ENCODE results near the gene WASF1. TPM values are rescaled to one million over a fixed set of nuclear protein-coding genes. Genes with fewer than 3 reads are reported as not detected.

The WASF1 gene
- total RNA-seq, 4 donors from 2014 or later = 1.8 to 14.0 (median 5.9) TPM

DNA sequence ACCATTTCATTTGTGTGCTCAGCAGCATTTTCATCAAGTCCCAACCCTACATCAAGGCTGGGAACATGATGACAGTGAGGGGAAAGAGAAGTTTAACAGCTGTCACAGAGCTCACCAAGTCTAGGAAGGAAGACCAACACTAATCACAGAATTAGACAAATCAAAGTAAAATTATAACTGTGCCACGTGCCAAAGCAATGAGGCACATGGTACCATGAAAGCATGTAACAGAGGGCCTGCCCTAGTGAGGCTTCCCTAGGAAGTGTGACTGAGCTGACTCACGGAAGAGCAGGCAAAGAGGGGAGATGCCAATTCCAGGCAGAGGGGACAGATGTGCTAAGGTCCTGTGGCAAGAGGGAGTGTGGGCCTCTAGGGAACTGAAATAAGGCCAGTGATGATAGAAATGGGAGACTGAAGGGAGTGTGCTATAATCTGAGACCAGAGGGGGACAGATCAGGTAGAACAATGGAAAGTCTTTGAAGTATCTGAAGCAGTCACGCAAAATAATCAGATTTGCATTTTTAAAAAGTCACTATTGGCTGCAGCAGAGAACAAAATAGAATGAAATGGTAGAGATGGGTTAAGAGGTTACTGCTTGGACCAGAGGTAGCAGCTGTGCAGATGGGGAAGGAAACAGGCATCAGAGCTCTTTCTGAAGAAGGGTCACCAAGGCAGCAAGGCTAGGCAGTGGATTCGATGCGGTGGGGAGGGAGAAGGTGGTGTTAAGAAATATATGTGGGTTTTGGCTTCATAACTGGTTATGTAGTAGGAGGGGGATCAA, 114.5 kb downstream of the WASF1 start:
- Histone ChIP-seq H3K9me3 (no peaks in the 10 kb centered on the region), H3K36me3 (no peaks in the 10 kb centered on the region), H3K27me3 (no peaks in the 10 kb centered on the region), H3K27ac (no peak overlapping the region), H3K4me1 (no peaks in the 10 kb centered on the region), H3K4me3 (no peak overlapping the region)
- TF ChIP-seq, protein P1, sequence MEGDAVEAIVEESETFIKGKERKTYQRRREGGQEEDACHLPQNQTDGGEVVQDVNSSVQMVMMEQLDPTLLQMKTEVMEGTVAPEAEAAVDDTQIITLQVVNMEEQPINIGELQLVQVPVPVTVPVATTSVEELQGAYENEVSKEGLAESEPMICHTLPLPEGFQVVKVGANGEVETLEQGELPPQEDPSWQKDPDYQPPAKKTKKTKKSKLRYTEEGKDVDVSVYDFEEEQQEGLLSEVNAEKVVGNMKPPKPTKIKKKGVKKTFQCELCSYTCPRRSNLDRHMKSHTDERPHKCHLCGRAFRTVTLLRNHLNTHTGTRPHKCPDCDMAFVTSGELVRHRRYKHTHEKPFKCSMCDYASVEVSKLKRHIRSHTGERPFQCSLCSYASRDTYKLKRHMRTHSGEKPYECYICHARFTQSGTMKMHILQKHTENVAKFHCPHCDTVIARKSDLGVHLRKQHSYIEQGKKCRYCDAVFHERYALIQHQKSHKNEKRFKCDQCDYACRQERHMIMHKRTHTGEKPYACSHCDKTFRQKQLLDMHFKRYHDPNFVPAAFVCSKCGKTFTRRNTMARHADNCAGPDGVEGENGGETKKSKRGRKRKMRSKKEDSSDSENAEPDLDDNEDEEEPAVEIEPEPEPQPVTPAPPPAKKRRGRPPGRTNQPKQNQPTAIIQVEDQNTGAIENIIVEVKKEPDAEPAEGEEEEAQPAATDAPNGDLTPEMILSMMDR (IDR thresholded peaks at IDR 0.05) = no peak
- no peak for TF ChIP-seq POLR2A (IDR thresholded peaks at IDR 0.05)
- no peak for DNase-seq

DNA sequence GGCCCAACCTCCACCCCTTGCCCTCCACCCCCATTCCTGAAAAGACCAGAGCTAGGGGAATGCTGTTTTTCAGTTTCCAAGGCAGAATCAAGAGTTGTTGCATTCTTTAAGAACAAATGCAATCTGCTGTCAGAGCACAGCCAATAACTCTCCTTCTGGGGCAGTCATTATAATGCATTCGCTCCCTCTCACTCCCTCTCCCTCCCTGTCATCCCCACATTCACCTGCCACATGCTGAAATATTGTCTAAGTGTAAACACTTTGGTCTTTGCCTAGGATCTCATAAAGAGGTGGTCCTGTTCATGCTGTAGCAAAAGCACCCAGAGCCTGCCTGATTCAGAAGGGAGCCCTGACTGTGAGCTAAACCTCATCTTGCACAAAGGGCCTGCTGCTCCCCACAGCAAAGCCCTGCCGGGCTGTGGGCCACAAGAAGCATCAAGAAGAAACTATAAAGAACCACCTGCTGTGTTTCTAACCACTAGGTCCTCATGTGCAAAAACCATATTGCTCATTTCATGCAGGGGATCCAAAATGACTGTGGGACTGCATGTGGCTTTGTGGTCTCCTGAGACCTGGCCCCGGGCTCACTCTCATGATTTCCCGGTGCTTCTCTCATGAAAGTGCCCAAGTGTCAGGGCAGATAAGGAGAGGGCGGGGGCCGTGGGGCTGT, 115.7 kb downstream of the WASF1 start:
- no peak for DNase-seq
- Histone ChIP-seq H3K36me3 (no peaks in the 10 kb centered on the region), H3K4me1 (no peaks in the 10 kb centered on the region), H3K9me3 (no peaks in the 10 kb centered on the region), H3K4me3 (no peak overlapping the region), H3K27me3 (no peaks in the 10 kb centered on the region), H3K27ac (no peak overlapping the region)
- TF ChIP-seq, protein P1 (IDR thresholded peaks at IDR 0.05) = no peak
- no peak for TF ChIP-seq POLR2A (IDR thresholded peaks at IDR 0.05)

DNA sequence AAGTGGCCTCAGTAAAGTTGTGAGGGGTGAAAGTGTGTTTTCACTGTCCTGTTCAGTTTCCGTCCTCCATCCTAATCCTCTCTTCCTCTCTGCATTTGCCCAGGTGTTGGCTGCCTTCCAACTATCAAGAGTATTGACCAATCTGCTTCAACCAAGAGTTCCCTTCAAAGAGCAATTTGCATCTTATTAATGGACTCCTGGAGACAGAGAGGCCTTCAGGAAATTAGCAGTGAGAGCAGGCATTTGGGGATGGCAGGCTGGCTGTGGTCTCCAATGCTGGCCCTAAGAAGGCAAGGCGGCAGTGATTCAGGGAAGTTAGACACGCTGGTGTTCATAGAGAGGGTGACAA, 124.1 kb downstream of the WASF1 start:
- Histone ChIP-seq H3K4me3 (no peak overlapping the region), H3K4me1 (no peaks in the 10 kb centered on the region), H3K27ac (no peak overlapping the region), H3K36me3 (no peaks in the 10 kb centered on the region), H3K9me3 (no peaks in the 10 kb centered on the region), H3K27me3 (no peaks in the 10 kb centered on the region)
- DNase-seq = no peak
- no peak for TF ChIP-seq POLR2A (IDR thresholded peaks at IDR 0.05)
- TF ChIP-seq, protein P1 (IDR thresholded peaks at IDR 0.05) = no peak

DNA sequence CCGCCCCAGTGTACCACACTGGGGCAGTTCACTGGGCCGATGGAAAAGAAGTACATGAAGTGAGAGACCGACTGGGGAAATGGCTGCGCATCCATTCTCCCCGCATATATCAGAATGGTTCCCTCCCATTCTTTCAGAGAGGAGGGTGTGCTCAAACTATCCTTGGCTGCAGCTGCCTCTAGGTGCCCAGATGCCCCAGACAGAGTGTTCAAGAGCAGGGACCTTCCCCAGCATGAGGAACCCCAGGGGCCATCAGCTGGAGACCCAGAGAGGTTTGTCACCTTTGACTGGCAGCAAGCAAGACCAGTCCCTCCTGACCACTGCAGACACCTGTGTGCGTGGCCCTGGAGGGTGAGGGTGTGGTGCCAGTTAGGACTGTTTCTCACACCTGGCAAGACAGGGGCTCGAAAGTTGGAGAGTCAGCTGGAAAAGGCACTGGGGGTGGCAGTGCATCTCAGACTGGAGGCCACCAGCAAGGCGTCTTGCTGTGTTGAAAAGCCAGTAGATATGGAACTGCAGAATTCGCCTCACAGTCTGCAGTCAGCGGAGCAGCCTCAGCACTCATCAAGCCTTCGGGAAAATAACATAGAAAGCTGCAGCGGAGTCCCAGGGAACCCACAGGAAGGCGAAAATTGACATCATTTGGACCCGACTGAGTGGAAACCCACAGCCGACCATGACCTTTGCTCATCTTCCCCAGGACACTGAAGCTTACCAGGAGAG, 124.6 kb downstream of the WASF1 start:
- DNase-seq = no peak
- no peaks in the 10 kb centered on the region for H3K36me3 ChIP-seq
- no peaks in the 10 kb centered on the region for H3K27me3 ChIP-seq
- TF ChIP-seq, protein P1 (IDR thresholded peaks at IDR 0.05) = no peak
- TF ChIP-seq POLR2A (IDR thresholded peaks at IDR 0.05) = no peak
- H3K4me1 ChIP-seq = no peaks in the 10 kb centered on the region
- no peaks in the 10 kb centered on the region for H3K9me3 ChIP-seq
- no peak overlapping the region for H3K27ac ChIP-seq
- H3K4me3 ChIP-seq = no peak overlapping the region

DNA sequence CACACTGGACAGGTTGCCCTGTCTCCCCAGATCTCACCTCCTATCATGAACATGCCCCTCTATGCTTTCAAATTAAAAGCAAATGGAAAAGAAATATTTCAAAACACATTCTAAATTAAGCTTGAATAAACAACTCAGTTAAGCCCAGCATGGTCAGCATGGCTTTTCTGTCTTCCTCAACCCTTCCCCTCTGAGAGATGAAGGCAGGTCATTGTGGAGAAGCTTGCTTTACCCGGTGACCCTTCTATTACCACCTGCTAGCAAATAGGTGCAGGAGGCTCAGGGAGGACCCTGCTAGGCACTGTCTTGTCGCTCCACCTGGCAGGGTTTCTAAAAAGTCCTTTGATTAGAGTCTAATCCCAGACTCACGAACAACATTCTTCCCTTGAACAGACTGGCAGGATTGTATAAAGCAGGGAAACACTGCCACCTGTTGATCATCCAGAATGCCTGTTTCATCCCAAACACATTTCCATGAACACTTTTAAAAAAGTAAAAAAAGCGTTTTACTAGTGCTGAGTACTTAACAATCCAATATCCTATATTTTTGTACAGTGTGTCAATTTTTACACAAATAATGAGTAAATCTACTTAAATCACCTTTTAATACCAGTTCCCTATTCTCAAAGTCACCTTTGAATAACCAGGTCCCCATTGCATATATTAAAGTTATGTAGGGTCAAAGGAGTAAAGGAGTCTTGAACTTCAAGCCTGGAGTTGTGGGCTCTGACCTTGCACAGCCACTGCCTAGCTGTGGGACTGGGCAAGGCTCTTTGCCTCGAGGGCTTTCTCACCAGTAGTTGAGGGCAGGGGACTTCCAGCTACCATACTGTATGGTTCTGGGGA, 125.9 kb downstream of the WASF1 start:
- no peak for TF ChIP-seq POLR2A (IDR thresholded peaks at IDR 0.05)
- TF ChIP-seq, protein P1 (IDR thresholded peaks at IDR 0.05) = peak; percentile 21 to 71 (median 66)
- H3K4me3 ChIP-seq = no peak overlapping the region
- H3K36me3 ChIP-seq = no peaks in the 10 kb centered on the region

More for the DNA sequence above, 125.9 kb downstream of the WASF1 start:
- Histone ChIP-seq H3K4me1 (no peaks in the 10 kb centered on the region), H3K27ac (no peak overlapping the region), H3K9me3 (no peaks in the 10 kb centered on the region), H3K27me3 (no peaks in the 10 kb centered on the region)
- no peak for DNase-seq

Data from Peyer's patch (tissue), 4 donors.